HEK293 (cell line): ENCODE results near the gene C5orf15.

Experiments used
- KLF1 ChIP-seq: fragments of 450-650 bp; formaldehyde crosslinking; IDR thresholded peaks from 2 replicates; pipeline ENCODE4 v1.5.1; 2016; ENCODE audit warnings: missing biosample characterization, missing genetic modification characterization
- KLF10 ChIP-seq: fragments of 450-650 bp; IDR thresholded peaks from 2 replicates; pipeline ENCODE4 v1.5.1; 2018; ENCODE audit warnings: missing biosample characterization, mild to moderate bottlenecking, missing genetic modification characterization
- MZF1 ChIP-seq: fragments of 450-650 bp; formaldehyde crosslinking; IDR thresholded peaks from 2 replicates; pipeline ENCODE4 v1.5.1; 2017; ENCODE audit warnings: missing biosample characterization, missing genetic modification characterization, borderline replicate concordance
- OVOL3 ChIP-seq: fragments of 450-650 bp; formaldehyde crosslinking; IDR thresholded peaks from 2 replicates; pipeline ENCODE4 v1.5.1; 2016; ENCODE audit warnings: missing biosample characterization, missing genetic modification characterization
- PRDM10 ChIP-seq: fragments of 450-650 bp; formaldehyde crosslinking; IDR thresholded peaks from 2 replicates; pipeline ENCODE4 v1.5.1; 2016; ENCODE audit warnings: missing biosample characterization, missing genetic modification characterization
- SCRT2 ChIP-seq: fragments of 450-650 bp; formaldehyde crosslinking; IDR thresholded peaks from 2 replicates; pipeline ENCODE4 v1.5.1; 2016; ENCODE audit warnings: missing biosample characterization, missing genetic modification characterization
- SP3 ChIP-seq: fragments of 450-650 bp; formaldehyde crosslinking; IDR thresholded peaks from 2 replicates; pipeline ENCODE4 v1.5.1; 2016; ENCODE audit warnings: missing biosample characterization, missing genetic modification characterization
- YY1 ChIP-seq: fragments of 450-650 bp; formaldehyde crosslinking; IDR thresholded peaks from 2 replicates; pipeline ENCODE4 v1.5.1; 2018; ENCODE audit warnings: missing biosample characterization, missing genetic modification characterization
- ZNF138 ChIP-seq: fragments of 450-650 bp; formaldehyde crosslinking; IDR thresholded peaks from 2 replicates; pipeline ENCODE4 v1.5.1; 2016; ENCODE audit warnings: missing biosample characterization, missing genetic modification characterization, borderline replicate concordance
- ZNF140 ChIP-seq: fragments of 450-650 bp; formaldehyde crosslinking; IDR thresholded peaks from 2 replicates; pipeline ENCODE4 v1.5.1; 2016; ENCODE audit warnings: missing biosample characterization, missing genetic modification characterization
- ZNF274 ChIP-seq, 2 experiments: fragments of 200-500 bp in 1 of 2; fragments of 450-650 bp in 1 of 2; sonication (Bioruptor generic) in 1 of 2; formaldehyde crosslinking in 1 of 2; IDR thresholded peaks; 2 replicates each; pipeline versions ENCODE4 v1.5.1 to v1.6.1; 2014 to 2016; ENCODE audit warnings: borderline replicate concordance in 1 of 2, inconsistent platforms in 1 of 2, low read length in 1 of 2, missing biosample characterization in 1 of 2, missing genetic modification characterization in 1 of 2
- ZNF324 ChIP-seq: fragments of 450-650 bp; formaldehyde crosslinking; IDR thresholded peaks from 2 replicates; pipeline ENCODE4 v1.5.1; 2016; ENCODE audit warnings: missing biosample characterization, missing genetic modification characterization
- ZNF510 ChIP-seq: fragments of 450-650 bp; formaldehyde crosslinking; IDR thresholded peaks from 2 replicates; pipeline ENCODE4 v1.5.1; 2018; ENCODE audit warnings: mild to moderate bottlenecking, missing genetic modification characterization, missing biosample characterization; ENCODE audit not compliant: insufficient replicate concordance
- ZNF513 ChIP-seq: fragments of 450-650 bp; IDR thresholded peaks from 2 replicates; pipeline ENCODE4 v1.5.1; 2018; ENCODE audit warnings: missing biosample characterization, missing genetic modification characterization
- ZNF521 ChIP-seq: fragments of 450-650 bp; formaldehyde crosslinking; IDR thresholded peaks from 2 replicates; pipeline ENCODE4 v1.5.1; 2017; ENCODE audit warnings: missing biosample characterization, mild to moderate bottlenecking, missing genetic modification characterization
- ZNF549 ChIP-seq: fragments of 450-650 bp; IDR thresholded peaks from 2 replicates; pipeline ENCODE4 v1.5.1; 2018; ENCODE audit warnings: missing biosample characterization, missing genetic modification characterization, mild to moderate bottlenecking, inconsistent platforms, moderate library complexity
- ZNF580 ChIP-seq: fragments of 450-650 bp; formaldehyde crosslinking; IDR thresholded peaks from 2 replicates; pipeline ENCODE4 v1.5.1; 2016; ENCODE audit warnings: missing biosample characterization, missing genetic modification characterization
- ZNF610 ChIP-seq: fragments of 450-650 bp; formaldehyde crosslinking; IDR thresholded peaks from 2 replicates; pipeline ENCODE4 v1.5.1; 2016; ENCODE audit warnings: missing biosample characterization, missing genetic modification characterization, borderline replicate concordance
- ZNF654 ChIP-seq: fragments of 450-650 bp; formaldehyde crosslinking; IDR thresholded peaks from 2 replicates; pipeline ENCODE4 v1.5.1; 2016; ENCODE audit warnings: low read depth, missing biosample characterization, missing genetic modification characterization
- ZNF670 ChIP-seq: fragments of 450-650 bp; formaldehyde crosslinking; IDR thresholded peaks from 2 replicates; pipeline ENCODE4 v1.5.1; 2016; ENCODE audit warnings: missing biosample characterization, missing genetic modification characterization, low read depth
- ZNF791 ChIP-seq: fragments of 450-650 bp; formaldehyde crosslinking; IDR thresholded peaks from 2 replicates; pipeline ENCODE4 v1.5.1; 2016; ENCODE audit warnings: missing biosample characterization, missing genetic modification characterization
- ZNF792 ChIP-seq: fragments of 450-650 bp; formaldehyde crosslinking; IDR thresholded peaks from 2 replicates; pipeline ENCODE4 v1.5.1; 2016; ENCODE audit warnings: missing biosample characterization, missing genetic modification characterization
- ZSCAN4 ChIP-seq: fragments of 450-650 bp; formaldehyde crosslinking; IDR thresholded peaks from 2 replicates; pipeline ENCODE4 v1.5.1; 2017; ENCODE audit warnings: missing biosample characterization, missing genetic modification characterization
- TF ChIP-seq, protein P1 (sequence below): fragments of 450-650 bp; formaldehyde crosslinking; IDR thresholded peaks from 2 replicates; pipeline ENCODE4 v1.5.1; 2017; ENCODE audit warnings: missing biosample characterization, missing genetic modification characterization
- TF ChIP-seq, protein P2 (sequence below): fragments of 450-650 bp; formaldehyde crosslinking; IDR thresholded peaks from 2 replicates; pipeline ENCODE4 v1.5.1; 2016; ENCODE audit warnings: missing biosample characterization, missing genetic modification characterization, low read depth
- TF ChIP-seq, protein P3 (sequence below): fragments of 450-650 bp; formaldehyde crosslinking; IDR thresholded peaks from 2 replicates; pipeline ENCODE4 v1.5.1; 2016; ENCODE audit warnings: missing biosample characterization, missing genetic modification characterization

The C5orf15 gene

GRCh38 chr5:133968204-133968980 lies at the start of gene C5orf15 (continued):
- TF ChIP-seq YY1 (tag by site-specific recombination) (peak; percentile 94), ZNF580 (tag by site-specific recombination) (peak; percentile 68), SCRT2 (tag by site-specific recombination) (peak; percentile 90), ZNF670 (no peak), SP3 (tag by site-specific recombination) (peak; percentile 59), ZNF791 (tag by site-specific recombination) (no peak), PRDM10 (no peak), ZSCAN4 (tag by site-specific recombination) (peak; percentile 60; the same call in 1 of the 2 replicates), ZNF510 (tag by site-specific recombination) (no peak), ZNF138 (tag by site-specific recombination) (no peak), ZNF792 (tag by site-specific recombination) (no peak), OVOL3 (tag by site-specific recombination) (0 out of 2 replicates have a peak, but pooled peaks have one; percentile 61), ZNF140 (no peak), ZNF521 (tag by site-specific recombination) (no peak), KLF1 (tag by site-specific recombination) (peak; percentile 48), ZNF610 (tag by site-specific recombination) (no peak), ZNF274 (IDR thresholded peaks at IDR 0.05; ENCODE audit: low read length) (no peak), ZNF274 (tag by site-specific recombination; IDR thresholded peaks at IDR 0.05; ENCODE audit: borderline replicate concordance) (no peak), ZNF549 (tag by site-specific recombination) (no peak), ZNF513 (tag by site-specific recombination) (peak; percentile 58), ZNF654 (no peak), KLF10 (tag by site-specific recombination) (peak; percentile 74), MZF1 (no peak), ZNF324 (tag by site-specific recombination) (0 out of 2 replicates have a peak, but pooled peaks have one; percentile 30)
- TF ChIP-seq, protein P1, sequence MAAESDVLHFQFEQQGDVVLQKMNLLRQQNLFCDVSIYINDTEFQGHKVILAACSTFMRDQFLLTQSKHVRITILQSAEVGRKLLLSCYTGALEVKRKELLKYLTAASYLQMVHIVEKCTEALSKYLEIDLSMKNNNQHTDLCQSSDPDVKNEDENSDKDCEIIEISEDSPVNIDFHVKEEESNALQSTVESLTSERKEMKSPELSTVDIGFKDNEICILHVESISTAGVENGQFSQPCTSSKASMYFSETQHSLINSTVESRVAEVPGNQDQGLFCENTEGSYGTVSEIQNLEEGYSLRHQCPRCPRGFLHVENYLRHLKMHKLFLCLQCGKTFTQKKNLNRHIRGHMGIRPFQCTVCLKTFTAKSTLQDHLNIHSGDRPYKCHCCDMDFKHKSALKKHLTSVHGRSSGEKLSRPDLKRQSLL (tag by site-specific recombination): no peak
- TF ChIP-seq, protein P2, sequence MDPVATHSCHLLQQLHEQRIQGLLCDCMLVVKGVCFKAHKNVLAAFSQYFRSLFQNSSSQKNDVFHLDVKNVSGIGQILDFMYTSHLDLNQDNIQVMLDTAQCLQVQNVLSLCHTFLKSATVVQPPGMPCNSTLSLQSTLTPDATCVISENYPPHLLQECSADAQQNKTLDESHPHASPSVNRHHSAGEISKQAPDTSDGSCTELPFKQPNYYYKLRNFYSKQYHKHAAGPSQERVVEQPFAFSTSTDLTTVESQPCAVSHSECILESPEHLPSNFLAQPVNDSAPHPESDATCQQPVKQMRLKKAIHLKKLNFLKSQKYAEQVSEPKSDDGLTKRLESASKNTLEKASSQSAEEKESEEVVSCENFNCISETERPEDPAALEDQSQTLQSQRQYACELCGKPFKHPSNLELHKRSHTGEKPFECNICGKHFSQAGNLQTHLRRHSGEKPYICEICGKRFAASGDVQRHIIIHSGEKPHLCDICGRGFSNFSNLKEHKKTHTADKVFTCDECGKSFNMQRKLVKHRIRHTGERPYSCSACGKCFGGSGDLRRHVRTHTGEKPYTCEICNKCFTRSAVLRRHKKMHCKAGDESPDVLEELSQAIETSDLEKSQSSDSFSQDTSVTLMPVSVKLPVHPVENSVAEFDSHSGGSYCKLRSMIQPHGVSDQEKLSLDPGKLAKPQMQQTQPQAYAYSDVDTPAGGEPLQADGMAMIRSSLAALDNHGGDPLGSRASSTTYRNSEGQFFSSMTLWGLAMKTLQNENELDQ (tag by site-specific recombination): peak; percentile 77; the same call in 1 of the 2 replicates
- TF ChIP-seq, protein P3, sequence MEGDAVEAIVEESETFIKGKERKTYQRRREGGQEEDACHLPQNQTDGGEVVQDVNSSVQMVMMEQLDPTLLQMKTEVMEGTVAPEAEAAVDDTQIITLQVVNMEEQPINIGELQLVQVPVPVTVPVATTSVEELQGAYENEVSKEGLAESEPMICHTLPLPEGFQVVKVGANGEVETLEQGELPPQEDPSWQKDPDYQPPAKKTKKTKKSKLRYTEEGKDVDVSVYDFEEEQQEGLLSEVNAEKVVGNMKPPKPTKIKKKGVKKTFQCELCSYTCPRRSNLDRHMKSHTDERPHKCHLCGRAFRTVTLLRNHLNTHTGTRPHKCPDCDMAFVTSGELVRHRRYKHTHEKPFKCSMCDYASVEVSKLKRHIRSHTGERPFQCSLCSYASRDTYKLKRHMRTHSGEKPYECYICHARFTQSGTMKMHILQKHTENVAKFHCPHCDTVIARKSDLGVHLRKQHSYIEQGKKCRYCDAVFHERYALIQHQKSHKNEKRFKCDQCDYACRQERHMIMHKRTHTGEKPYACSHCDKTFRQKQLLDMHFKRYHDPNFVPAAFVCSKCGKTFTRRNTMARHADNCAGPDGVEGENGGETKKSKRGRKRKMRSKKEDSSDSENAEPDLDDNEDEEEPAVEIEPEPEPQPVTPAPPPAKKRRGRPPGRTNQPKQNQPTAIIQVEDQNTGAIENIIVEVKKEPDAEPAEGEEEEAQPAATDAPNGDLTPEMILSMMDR (tag by site-specific recombination): peak; percentile 42; the same call in 1 of the 2 replicates
